DMS114 treated with DMSO at 0.1 percent for 48 hours (cell line): Measurements from ENCODE around the gene TBC1D12.
A peak's percentile ranks its signal among the peaks of the same experiment; 100 is the strongest.
"Not testable (repeated sequence)": the region's sequence is repeated elsewhere in the genome, so short reads cannot be mapped to it uniquely, and the experiment has no call there.

Experiments used
- DNase-seq: peaks from one replicate; lab custom pipeline; 2025; ENCODE audit not compliant: unreplicated experiment; lab: John Stamatoyannopoulos, UW

TBC1D12 gene

GRCh38 chr10:94450782-94451181, 48.4 kb downstream of the TBC1D12 start:
- no peak for DNase-seq

- no peak for DNase-seq
Measured at GRCh38 chr10:94451883-94452519, 49.7 kb downstream of the TBC1D12 start.

- no peak for DNase-seq
Measured at GRCh38 chr10:94456942-94457341, 54.6 kb downstream of the TBC1D12 start.

- no peak for DNase-seq
Measured at GRCh38 chr10:94459385-94459784, 57.0 kb downstream of the TBC1D12 start.

- no peak for DNase-seq
Measured at GRCh38 chr10:94461503-94461902, 59.2 kb downstream of the TBC1D12 start.

- no peak for DNase-seq
Measured at GRCh38 chr10:94462130-94462529, 59.8 kb downstream of the TBC1D12 start.

- DNase-seq: no peak
Measured at GRCh38 chr10:94465684-94466083, 63.3 kb downstream of the TBC1D12 start.

- no peak for DNase-seq
Measured at GRCh38 chr10:94481410-94481809, 79.1 kb downstream of the TBC1D12 start.

- DNase-seq: no peak
Measured at GRCh38 chr10:94483970-94484369, 81.6 kb downstream of the TBC1D12 start.

- no peak for DNase-seq
Measured at GRCh38 chr10:94485094-94485493, 82.8 kb downstream of the TBC1D12 start.

- DNase-seq: no peak
Measured at GRCh38 chr10:94487575-94487974, 85.2 kb downstream of the TBC1D12 start.

GRCh38 chr10:94489107-94489506, 86.8 kb downstream of the TBC1D12 start:
- DNase-seq: no peak

GRCh38 chr10:94489976-94490788, 87.8 kb downstream of the TBC1D12 start:
- no peak for DNase-seq

- no peak for DNase-seq
Measured at GRCh38 chr10:94490789-94491039, 88.4 kb downstream of the TBC1D12 start.

GRCh38 chr10:94493463-94493862, 91.1 kb downstream of the TBC1D12 start:
- no peak for DNase-seq

GRCh38 chr10:94496010-94496409, 93.7 kb downstream of the TBC1D12 start:
- DNase-seq: no peak

GRCh38 chr10:94496646-94497045, 94.3 kb downstream of the TBC1D12 start:
- DNase-seq: no peak

GRCh38 chr10:94500063-94500462, 97.7 kb downstream of the TBC1D12 start:
- peak; percentile 41 for DNase-seq

GRCh38 chr10:94521276-94522250, 119.2 kb downstream of the TBC1D12 start:
- no peak for DNase-seq

GRCh38 chr10:94524146-94524545, 121.8 kb downstream of the TBC1D12 start:
- DNase-seq: no peak

GRCh38 chr10:94524711-94525110, 122.4 kb downstream of the TBC1D12 start:
- no peak for DNase-seq

GRCh38 chr10:94531550-94531949, 129.2 kb downstream of the TBC1D12 start:
- not testable (repeated sequence) for DNase-seq
